Uterus (tissue), 4 donors: Measurements from ENCODE around the gene CXXC5. TPM values are rescaled to one million over a fixed set of nuclear protein-coding genes. Genes with fewer than 3 reads are reported as not detected.
"Not testable (repeated sequence)": the region's sequence is repeated elsewhere in the genome, so short reads cannot be mapped to it uniquely, and the experiment has no call there.

ENCODE experiments used
- DNase-seq, 2 donors: peaks; one replicate each; pipeline ENCODE4 v3.0.0-alpha.2; 2019 to 2020
- H3K27ac ChIP-seq, 2 donors: fragments of 200-600 bp; sonication (generic); 1 replicate in 1 of 2; 2 replicates in 1 of 2; pipeline ENCODE4 v1.5.1; 2016 to 2018
- H3K27me3 ChIP-seq, 2 donors: fragments of 200-600 bp; sonication (generic); one replicate each; pipeline ENCODE4 v1.5.1; 2018 to 2019; ENCODE audit warnings: control low read depth in 1 of 2
- H3K36me3 ChIP-seq, 2 donors: fragments of 200-600 bp; sonication (generic); one replicate each; pipeline ENCODE4 v1.5.1; 2019; ENCODE audit warnings: control low read depth in 1 of 2
- H3K4me1 ChIP-seq, 2 donors: fragments of 200-600 bp; sonication (generic); one replicate each; pipeline ENCODE4 v1.5.1; 2018 to 2019; ENCODE audit warnings: control low read depth in 1 of 2
- H3K4me3 ChIP-seq, 2 donors: fragments of 200-600 bp; sonication (generic); 1 replicate in 1 of 2; 2 replicates in 1 of 2; pipeline ENCODE4 v1.5.1; 2018 to 2019; ENCODE audit warnings: mild to moderate bottlenecking in 1 of 2
- H3K9me3 ChIP-seq, 2 donors: fragments of 200-600 bp; sonication (generic); one replicate each; pipeline ENCODE4 v1.5.1; 2019; ENCODE audit warnings: control low read depth in 1 of 2
- CTCF ChIP-seq, 4 experiments: fragments of 200-600 bp in 2 of 4; fragments of 450-650 bp in 2 of 4; sonication (generic) in 2 of 4; IDR thresholded peaks; one replicate each; pipeline ENCODE4 v1.5.1; 2016 to 2019; ENCODE audit warnings: antibody characterized with exemption in 4 of 4, mild to moderate bottlenecking in 2 of 4, moderate library complexity in 1 of 4
- POLR2A ChIP-seq, 2 donors: fragments of 450-650 bp; IDR thresholded peaks; one replicate each; pipeline ENCODE4 v1.6.1; 2016; ENCODE audit warnings: antibody characterized with exemption in 2 of 2, mild to moderate bottlenecking in 1 of 2, moderate library complexity in 1 of 2
- intact Hi-C: fragments of 100-400 bp; cut with DNase I; formaldehyde crosslinking; loops from one replicate; pipeline ENCODE4 v1.15.1; 2023; ENCODE audit warnings: low total_unique reads
- total RNA-seq, 4 donors: library from RNA; depleted of rRNA in 3 of 4; stranded (reverse); fragments of >200 nt in 3 of 4; gene quantifications; one replicate each; pipeline versions ENCODE4 v1.1.0 to v1.2.4, GENCODE V29; 2014 to 2023
- donor health status: DM: yes; HTN: yes; CAD: no.

CXXC5 gene
- total RNA-seq, 4 donors from 2014 or later, result 3.3 to 51.3 (median 35.0) TPM

GRCh38 chr5:139725073-139725830, 77.1 kb downstream of the CXXC5 start:
- intact Hi-C loops, result no loop called here
- H3K4me3 ChIP-seq, result no peak overlapping the region
- H3K27me3 ChIP-seq, result no peaks in the 10 kb centered on the region
- no peaks in the 10 kb centered on the region for H3K4me1 ChIP-seq
- TF ChIP-seq POLR2A (IDR thresholded peaks at IDR 0.05), result no peak
- TF ChIP-seq CTCF (IDR thresholded peaks at IDR 0.05), result no peak
- DNase-seq, result peak; percentile 76 to 77
- no peaks in the 10 kb centered on the region for H3K9me3 ChIP-seq
- H3K36me3 ChIP-seq, result no peaks in the 10 kb centered on the region
- peak overlapping the region in 1 of 2 donors; percentile 29 for H3K27ac ChIP-seq

- H3K36me3 ChIP-seq, result no peaks in the 10 kb centered on the region
- no peak overlapping the region for H3K4me3 ChIP-seq
- H3K4me1 ChIP-seq, result no peaks in the 10 kb centered on the region
- H3K9me3 ChIP-seq, result no peaks in the 10 kb centered on the region
- no peak for DNase-seq
- no peaks in the 10 kb centered on the region for H3K27me3 ChIP-seq
- TF ChIP-seq POLR2A (IDR thresholded peaks at IDR 0.05), result no peak
- intact Hi-C loops, result no loop called here
- no peak overlapping the region for H3K27ac ChIP-seq
These were observed 78.1 kb downstream of the CXXC5 start for GRCh38 chr5:139726248-139726647.

- DNase-seq, intact Hi-C loops, H3K4me3 ChIP-seq, H3K4me1 ChIP-seq, H3K27me3 ChIP-seq, H3K9me3 ChIP-seq, H3K27ac ChIP-seq, H3K36me3 ChIP-seq: not testable (repeated sequence)
These were observed 79.5 kb downstream of the CXXC5 start for GRCh38 chr5:139727615-139728014.

GRCh38 chr5:139731281-139731680, 83.1 kb downstream of the CXXC5 start:
- no peak for DNase-seq
- Histone ChIP-seq H3K4me3 (no peak overlapping the region), H3K9me3 (no peaks in the 10 kb centered on the region), H3K4me1 (no peaks in the 10 kb centered on the region), H3K27ac (no peak overlapping the region), H3K36me3 (no peaks in the 10 kb centered on the region), H3K27me3 (no peaks in the 10 kb centered on the region)
- TF ChIP-seq CTCF (IDR thresholded peaks at IDR 0.05) (no peak), POLR2A (IDR thresholded peaks at IDR 0.05) (no peak)
- intact Hi-C loops, result no loop called here

GRCh38 chr5:139732019-139732418, 83.9 kb downstream of the CXXC5 start:
- DNase-seq, result no peak
- intact Hi-C loops, result no loop called here
- no peak overlapping the region for H3K4me3 ChIP-seq
- H3K9me3 ChIP-seq, result no peaks in the 10 kb centered on the region
- TF ChIP-seq CTCF (IDR thresholded peaks at IDR 0.05) (no peak), POLR2A (IDR thresholded peaks at IDR 0.05) (no peak)
- no peaks in the 10 kb centered on the region for H3K36me3 ChIP-seq
- no peaks in the 10 kb centered on the region for H3K27me3 ChIP-seq
- H3K27ac ChIP-seq, result no peak overlapping the region
- no peaks in the 10 kb centered on the region for H3K4me1 ChIP-seq

GRCh38 chr5:139733010-139733688, 85.0 kb downstream of the CXXC5 start:
- TF ChIP-seq CTCF (IDR thresholded peaks at IDR 0.05), result no peak
- no peak for TF ChIP-seq POLR2A (IDR thresholded peaks at IDR 0.05)
- no peaks in the 10 kb centered on the region for H3K27me3 ChIP-seq
- DNase-seq, result no peak
- intact Hi-C loops, result no loop called here
- H3K4me3 ChIP-seq, result no peak overlapping the region
- H3K9me3 ChIP-seq, result no peaks in the 10 kb centered on the region
- no peaks in the 10 kb centered on the region for H3K4me1 ChIP-seq
- no peak overlapping the region for H3K27ac ChIP-seq
- no peaks in the 10 kb centered on the region for H3K36me3 ChIP-seq
